K562 (cell line): ENCODE measurements around the gene FGF14. TPM values are rescaled to one million over a fixed set of nuclear protein-coding genes. Genes with fewer than 3 reads are reported as not detected.

Experiments
- ATAC-seq: fragments of 200-7000 bp; cut with Tn5 transposase; 3 replicates; pipeline ENCODE4 v1.9.1; 2020; ENCODE audit warnings: moderate library complexity
- BruUV-seq: library from RNA; stranded (reverse); fragments of 400-500 nt; replicated peaks from 2 replicates; lab custom pipeline; 2021; lab: Mats Ljungman, UMichigan
- CTCF ChIA-PET: fragments of 300-600 bp; formaldehyde crosslinking; extraction: SDS; loops from one replicate; lab custom pipeline; 2021; ENCODE audit warnings: low intra/inter-chr PET ratio; lab: Yijun Ruan, JAX
- POLR2A ChIA-PET: fragments of 300-600, 350-650 bp; sonication (Branson Sonifier 250); formaldehyde crosslinking; extraction: SDS; loops from one replicate; lab custom pipeline; 2021; ENCODE audit warnings: antibody characterized with exemption, inconsistent platforms; lab: Yijun Ruan, JAX
- DNase-seq, 4 experiments: peaks; one replicate each; pipeline versions ENCODE4 v3.0.0 to v3.0.0-alpha.2; 2011 to 2018; ENCODE audit warnings: low spot score in 3 of 4, mixed read lengths in 3 of 4; ENCODE audit errors: extremely low read depth in 1 of 4
- FAIRE-seq: peaks from 2 replicates; lab custom pipeline; 2011; peaks lifted over from hg19 to GRCh38; lab: Jason Lieb, UNC
- H2AFZ ChIP-seq: 2 replicates; pipeline ENCODE4 v1.6.0; 2011; ENCODE audit warnings: low read depth, low read length, control low read depth, inconsistent platforms
- H3K27ac ChIP-seq: fragments of 200-600 bp; 3 replicates; pipeline ENCODE4 v1.8.0; 2011; ENCODE audit warnings: low read depth, mild to moderate bottlenecking, control low read depth, inconsistent platforms, low read length, moderate library complexity, mixed read lengths; ENCODE audit errors: extremely low read depth
- H3K27me3 ChIP-seq, 2 experiments: fragments of 300-600 bp in 1 of 2; 2 replicates in 1 of 2; 3 replicates in 1 of 2; pipeline versions ENCODE4 v1.6.0 to v1.8.0; 2011; ENCODE audit warnings: inconsistent platforms in 2 of 2, low read length in 2 of 2, mild to moderate bottlenecking in 1 of 2, mixed read lengths in 1 of 2, moderate library complexity in 1 of 2; ENCODE audit not compliant: control insufficient read depth in 2 of 2, insufficient read depth in 2 of 2
- H3K36me3 ChIP-seq: fragments of 300-600 bp; 3 replicates; pipeline ENCODE4 v1.8.0; 2011; ENCODE audit warnings: mild to moderate bottlenecking, low read length, inconsistent platforms; ENCODE audit not compliant: control insufficient read depth, insufficient read depth
- H3K4me1 ChIP-seq, 2 experiments: fragments of 200-600 bp in 1 of 2; replicated peaks in 1 of 2; 2 replicates in 1 of 2; 3 replicates in 1 of 2; pipeline versions ENCODE4 v1.5.1 to v1.8.0; 2011; ENCODE audit warnings: inconsistent platforms in 2 of 2, low read length in 2 of 2, mild to moderate bottlenecking in 1 of 2, mixed read lengths in 1 of 2, moderate library complexity in 1 of 2; ENCODE audit not compliant: control insufficient read depth in 2 of 2, insufficient read depth in 2 of 2
- H3K4me2 ChIP-seq: 2 replicates; pipeline ENCODE4 v1.6.1; 2011; ENCODE audit warnings: low read length, control low read depth, inconsistent platforms, mixed read lengths; ENCODE audit not compliant: insufficient read depth
- H3K4me3 ChIP-seq: fragments of 200-600 bp; sonication (generic), shearing (Covaris generic); 2 replicates; pipeline ENCODE4 v1.5.1; 2016; ENCODE audit warnings: control low read depth, inconsistent platforms
- H3K79me2 ChIP-seq: fragments of 200-600 bp; 3 replicates; pipeline ENCODE4 v1.8.0; 2011; ENCODE audit warnings: low read length, inconsistent platforms; ENCODE audit not compliant: control insufficient read depth, insufficient read depth
- H3K9ac ChIP-seq, 2 experiments: 2 replicates each; pipeline versions ENCODE4 v1.6.0 to v1.6.1; 2011; ENCODE audit warnings: low read depth in 2 of 2, low read length in 2 of 2, control low read depth in 1 of 2, inconsistent platforms in 1 of 2, mild to moderate bottlenecking in 1 of 2, mixed read lengths in 1 of 2; ENCODE audit not compliant: insufficient read depth in 1 of 2
- H3K9me1 ChIP-seq: one replicate; pipeline ENCODE4 v1.6.0; 2011; ENCODE audit warnings: inconsistent platforms, mild to moderate bottlenecking, low read length, moderate library complexity; ENCODE audit not compliant: control insufficient read depth, insufficient read depth
- H3K9me3 ChIP-seq: replicated peaks from 2 replicates; pipeline ENCODE4 v1.5.1; 2011; ENCODE audit warnings: low read depth, low read length, inconsistent platforms; ENCODE audit not compliant: control insufficient read depth, insufficient read depth
- H4K20me1 ChIP-seq: replicated peaks from 2 replicates; pipeline ENCODE4 v1.6.1; 2011; ENCODE audit warnings: low read length, inconsistent platforms, mixed read lengths; ENCODE audit not compliant: control insufficient read depth, insufficient read depth
- HDAC2 ChIP-seq: fragments of 450-650 bp; IDR thresholded peaks from 2 replicates; pipeline ENCODE4 v1.6.1; 2016; ENCODE audit warnings: mild to moderate bottlenecking
- KAT2B ChIP-seq: IDR thresholded peaks from one replicate; pipeline ENCODE4 v1.6.1; 2012; ENCODE audit warnings: low read depth, mild to moderate bottlenecking, control low read depth, inconsistent platforms, low read length, moderate library complexity
- NFE2L1 ChIP-seq: fragments of 450-650 bp; IDR thresholded peaks from 2 replicates; pipeline ENCODE4 v1.6.1; 2016; ENCODE audit warnings: missing genetic modification characterization, low read depth, mild to moderate bottlenecking, missing compliant biosample characterization, moderate library complexity, borderline replicate concordance
- YY1 ChIP-seq, 3 experiments: IDR thresholded peaks; 2 replicates each; pipeline ENCODE4 v1.6.1; 2011; ENCODE audit warnings: low read length in 2 of 3, mild to moderate bottlenecking in 2 of 3, moderate library complexity in 2 of 3, borderline replicate concordance in 1 of 3, control low read depth in 1 of 3, low read depth in 1 of 3; ENCODE audit not compliant: insufficient read depth in 3 of 3, insufficient replicate concordance in 2 of 3, control insufficient read depth in 1 of 3, insufficient read length in 1 of 3; ENCODE audit errors: extremely low read depth in 1 of 3
- ZNF561 ChIP-seq: fragments of 450-650 bp; formaldehyde crosslinking; conservative IDR thresholded peaks from 2 replicates; pipeline ENCODE4 v1.4.0; 2020; ENCODE audit warnings: mild to moderate bottlenecking, moderate library complexity
- WGBS: fragments of 100-300 bp; shearing (Covaris generic); methylation state at CpG from one replicate; pipeline ENCODE4 v1.1.6; 2016; ENCODE audit warnings: low coverage, mixed read lengths; ENCODE audit not compliant: insufficient coverage; ENCODE audit errors: missing lambda C conversion rate; 5-methylcytosine and 5-hydroxymethylcytosine counted together
- in situ Hi-C: fragments of 300-500 bp; cut with MboI; formaldehyde crosslinking; loops from 4 replicates; pipeline ENCODE4 v1.15.0; 2018; ENCODE audit warnings: inconsistent platforms, mixed read lengths
- intact Hi-C: fragments of 100-400 bp; cut with micrococcal nuclease; formaldehyde crosslinking; loops from 2 replicates; pipeline ENCODE4 v1.14.2; 2022
- polyA plus RNA-seq, 8 experiments: library from polyadenylated mRNA; depleted of rRNA in 4 of 8; stranded (reverse) in 5 of 8; unstranded in 3 of 8; fragments of >200 nt; fragmentation: Nextera tagmentation in 2 of 8; fragmentation: Illumina TruSeq in 1 of 8; extraction: Ambion mirVana in 2 of 8; extraction: Trizol in 1 of 8; gene quantifications; 2 replicates each; pipeline versions ENCODE4 v1.2.1 to v1.2.3, GENCODE V29; 2011 to 2014; ENCODE audit warnings: inconsistent platforms in 1 of 8, missing spikeins in 1 of 8
- total RNA-seq, 7 experiments: library from RNA; depleted of rRNA in 6 of 7; stranded (reverse); fragments of >200 nt in 6 of 7; fragmentation: Illumina TruSeq in 2 of 7; extraction: Trizol in 2 of 7; gene quantifications; 2 replicates each; pipeline versions ENCODE4 v1.2.1 to v1.2.3, GENCODE V29; 2011 to 2021; ENCODE audit warnings: low replicate concordance in 1 of 7

Gene FGF14
- total and polyA plus RNA-seq, 9 of the 15 experiments (the other 6 are each of a cell fraction or from before 2014, with no cell fraction given): not detected

GRCh38 chr13:101893021-101893420 lies 508.8 kb downstream of the FGF14 start (continued):
- TF ChIP-seq NFE2L1 (tag) (no peak), HDAC2 (no peak), KAT2B (no peak), ZNF561 (no peak)

GRCh38 chr13:101892296-101892695 lies 509.6 kb downstream of the FGF14 start:
- intact Hi-C loops: no loop called here
- H2AFZ ChIP-seq: no peak overlapping the region
- no peak overlapping the region for H3K4me3 ChIP-seq
- in situ Hi-C loops: no loop called here
- ChIA-PET POLR2A (no interaction called here), CTCF (no interaction called here)
- H3K27ac ChIP-seq: no peak overlapping the region
- H3K4me1 ChIP-seq: no peaks in the 10 kb centered on the region
- no peak for ATAC-seq
- 0% methylated on average over 1 of the region's 1 CpG for WGBS
- no peak for TF ChIP-seq YY1 (IDR thresholded peaks at IDR 0.05; ENCODE audit: borderline replicate concordance in 1 of 3, control insufficient read depth in 1 of 3, extremely low read depth in 1 of 3, insufficient read depth in 3 of 3, insufficient read length in 1 of 3, insufficient replicate concordance in 2 of 3, low read depth in 1 of 3, low read length in 2 of 3)
- no TSS peak for BruUV-seq
- no peaks in the 10 kb centered on the region for H3K27me3 ChIP-seq
- FAIRE-seq: no peak
- no peaks in the 10 kb centered on the region for H3K9me1 ChIP-seq
- no peaks in the 10 kb centered on the region for H3K79me2 ChIP-seq
- no peak overlapping the region for H3K9ac ChIP-seq
- no peak for DNase-seq
- H3K36me3 ChIP-seq: no peaks in the 10 kb centered on the region
- no peak overlapping the region for H3K4me2 ChIP-seq
- H4K20me1 ChIP-seq: no peaks in the 10 kb centered on the region
- no peaks in the 10 kb centered on the region for H3K9me3 ChIP-seq
